Endodermal cell (in vitro differentiated cells): Measurements from ENCODE around the gene METTL27. TPM values are rescaled to one million over a fixed set of nuclear protein-coding genes. Genes with fewer than 3 reads are reported as not detected.

ENCODE experiments used
- DNase-seq: peaks from one replicate; pipeline ENCODE4 v3.0.0-alpha.2; 2017
- H3K27ac ChIP-seq: 2 replicates; pipeline ENCODE4 v1.5.1; 2013; ENCODE audit warnings: mild to moderate bottlenecking, low read depth, low read length, moderate library complexity
- H3K27me3 ChIP-seq: 2 replicates; pipeline ENCODE4 v1.6.1; 2013; ENCODE audit warnings: mild to moderate bottlenecking, low read length, moderate library complexity; ENCODE audit not compliant: insufficient read depth, control insufficient read depth, poor library complexity, severe bottlenecking
- H3K36me3 ChIP-seq: 2 replicates; pipeline ENCODE4 v1.7.0; 2013; ENCODE audit warnings: mild to moderate bottlenecking, low read length, moderate library complexity; ENCODE audit not compliant: control insufficient read depth, insufficient read depth
- H3K4me1 ChIP-seq: one replicate; pipeline ENCODE4 v1.7.0; 2013; ENCODE audit warnings: low read length; ENCODE audit not compliant: control insufficient read depth, insufficient read depth
- H3K4me3 ChIP-seq: 2 replicates; pipeline ENCODE4 v1.5.1; 2013; ENCODE audit warnings: mild to moderate bottlenecking, low read length, moderate library complexity
- H3K9ac ChIP-seq: 2 replicates; pipeline ENCODE4 v1.6.1; 2013; ENCODE audit warnings: mild to moderate bottlenecking, low read length, moderate library complexity; ENCODE audit not compliant: poor library complexity, severe bottlenecking; ENCODE audit errors: extremely low read depth
- H3K9me3 ChIP-seq: 2 replicates; pipeline ENCODE4 v1.6.1; 2013; ENCODE audit warnings: mild to moderate bottlenecking, low read length, moderate library complexity; ENCODE audit not compliant: control insufficient read depth
- H3K27ac Mint-ChIP-seq: 2 replicates; pipeline ENCODE4 v1.8.0; 2020; ENCODE audit warnings: mixed read lengths
- H3K27me3 Mint-ChIP-seq: 2 replicates; pipeline ENCODE4 v1.8.0; 2021; ENCODE audit warnings: mild to moderate bottlenecking, mixed read lengths; ENCODE audit not compliant: insufficient read depth
- H3K36me3 Mint-ChIP-seq: 2 replicates; pipeline ENCODE4 v1.8.0; 2020; ENCODE audit warnings: low read depth, mixed read lengths
- H3K4me1 Mint-ChIP-seq: 2 replicates; pipeline ENCODE4 v1.8.0; 2020; ENCODE audit warnings: mixed read lengths
- H3K4me3 Mint-ChIP-seq: 2 replicates; pipeline ENCODE4 v1.8.0; 2020; ENCODE audit warnings: mild to moderate bottlenecking, moderate library complexity, mixed read lengths
- H3K9me3 Mint-ChIP-seq: 2 replicates; pipeline ENCODE4 v1.8.0; 2020; ENCODE audit warnings: mild to moderate bottlenecking, mixed read lengths
- CTCF ChIP-seq: fragments of 200-600 bp; sonication (generic); conservative IDR thresholded peaks from 2 replicates; pipeline ENCODE4 v1.5.0; 2021; ENCODE audit warnings: antibody characterized with exemption, mild to moderate bottlenecking
- WGBS, 2 experiments: methylation state at CpG; one replicate each; pipeline versions ENCODE4 v1.1.5 to v1.1.7; 2013; ENCODE audit warnings: missing lambda C conversion rate in 2 of 2, mixed read lengths in 1 of 2; ENCODE audit not compliant: insufficient coverage in 1 of 2, insufficient read length in 1 of 2; 5-methylcytosine and 5-hydroxymethylcytosine counted together
- total RNA-seq, 2 donors: library from RNA; stranded (reverse); fragmentation: NEBNext Ultra II Directional in 1 of 2; extraction: Animal tissue kit (Norgen Biotek cat#: 25700) in 1 of 2; gene quantifications; 2 replicates in 1 of 2; 3 replicates in 1 of 2; pipeline ENCODE4 v1.2.1, GENCODE V29; 2021

METTL27 gene
- total RNA-seq, 2 donors from 2014 or later, result 20.9 to 22.2 TPM

DNA sequence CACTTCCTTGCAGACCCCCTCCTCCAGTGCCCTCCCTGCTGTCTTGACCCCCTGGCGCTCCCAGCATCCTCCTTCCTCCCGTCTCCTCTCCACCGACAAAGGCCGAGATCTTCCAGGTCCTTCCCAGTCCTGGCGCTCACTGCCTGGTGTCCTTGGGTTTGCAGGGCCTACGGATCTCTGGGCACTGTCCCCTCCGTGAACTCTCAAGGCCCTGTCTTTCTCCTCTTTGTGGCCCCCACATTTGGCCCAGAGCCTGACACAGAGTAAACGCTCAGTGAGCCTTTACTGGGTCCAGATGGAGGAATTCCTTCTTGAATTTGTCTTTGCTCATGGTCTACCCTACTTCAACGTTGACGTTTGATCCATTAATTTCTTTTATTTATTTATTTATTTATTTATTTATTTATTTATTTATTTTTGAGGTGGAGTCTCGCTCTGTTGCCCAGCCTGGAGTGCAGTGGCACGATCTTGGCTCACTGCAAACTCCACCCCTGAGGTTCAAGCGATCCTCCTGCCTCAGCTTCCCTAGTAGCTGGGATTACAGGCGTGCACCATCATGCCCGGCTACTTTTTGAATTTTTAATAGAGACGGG lies 48.3 kb upstream of the METTL27 start:
- peaks cover 23% of the 10 kb centered on the region for H3K4me1 Mint-ChIP-seq

GRCh38 chr7:73888959-73889358 lies 46.6 kb upstream of the METTL27 start:
- Mint-ChIP-seq H3K27ac (no peak overlapping the region), H3K27me3 (peaks cover 19% of the 10 kb centered on the region), H3K9me3 (no peaks in the 10 kb centered on the region), H3K4me3 (no peak overlapping the region), H3K36me3 (no peaks in the 10 kb centered on the region), H3K4me1 (peaks cover 23% of the 10 kb centered on the region)
- Histone ChIP-seq H3K27ac (no peak overlapping the region), H3K9me3 (no peaks in the 10 kb centered on the region), H3K9ac (no peak overlapping the region), H3K27me3 (peaks cover 9% of the 10 kb centered on the region), H3K4me1 (peaks cover 16% of the 10 kb centered on the region), H3K4me3 (no peak overlapping the region), H3K36me3 (no peaks in the 10 kb centered on the region)
- WGBS, 2 experiments, result 81 to 88% methylated on average over 5 to 6 of the region's 6 CpGs
- DNase-seq, result peak; percentile 77
- TF ChIP-seq CTCF, result no peak

More for the DNA sequence above, 48.3 kb upstream of the METTL27 start:
- Histone ChIP-seq H3K27ac (no peak overlapping the region), H3K27me3 (no peaks in the 10 kb centered on the region), H3K36me3 (no peaks in the 10 kb centered on the region), H3K9ac (no peak overlapping the region), H3K4me3 (no peak overlapping the region), H3K9me3 (peaks cover under 1% of the 10 kb centered on the region), H3K4me1 (peaks cover 16% of the 10 kb centered on the region)
- DNase-seq, result no peak
- H3K27ac Mint-ChIP-seq, result no peak overlapping the region
- 87 to 93% methylated on average over 9 to 14 of the region's 16 CpGs for WGBS, 2 experiments
- TF ChIP-seq CTCF, result no peak
- H3K36me3 Mint-ChIP-seq, result no peaks in the 10 kb centered on the region
- no peak overlapping the region for H3K4me3 Mint-ChIP-seq
- peaks cover 9% of the 10 kb centered on the region for H3K27me3 Mint-ChIP-seq
- H3K9me3 Mint-ChIP-seq, result peaks cover 5% of the 10 kb centered on the region

DNA sequence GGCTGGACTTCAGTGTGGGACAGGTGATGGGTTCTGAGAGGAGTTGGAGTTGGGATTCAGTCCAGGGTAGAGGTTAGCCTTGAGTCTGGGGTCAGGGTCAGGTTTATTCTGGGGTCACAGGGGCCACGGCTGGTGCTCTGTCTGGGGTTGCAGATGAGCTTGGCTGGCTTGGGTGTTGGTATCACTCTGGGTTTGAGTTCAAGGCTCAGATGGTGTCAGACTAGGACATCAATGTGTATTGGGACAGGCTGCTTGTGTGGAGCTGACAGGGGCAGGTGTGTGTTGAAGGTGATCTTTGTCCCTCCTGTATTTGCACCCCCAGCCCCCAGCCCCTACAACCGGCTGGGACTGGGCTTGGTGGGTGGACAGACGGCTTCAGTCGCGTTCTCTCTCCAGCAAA lies 45.4 kb upstream of the METTL27 start:
- Histone ChIP-seq H3K27me3 (peaks cover 17% of the 10 kb centered on the region), H3K4me1 (peaks cover 16% of the 10 kb centered on the region), H3K4me3 (no peak overlapping the region), H3K9me3 (no peaks in the 10 kb centered on the region), H3K36me3 (no peaks in the 10 kb centered on the region), H3K27ac (no peak overlapping the region), H3K9ac (peak overlapping the region; percentile 39)
- no peak for DNase-seq
- peaks cover 31% of the 10 kb centered on the region for H3K27me3 Mint-ChIP-seq
- H3K4me1 Mint-ChIP-seq, result peaks cover 23% of the 10 kb centered on the region
- peak overlapping the region; percentile 67 for H3K27ac Mint-ChIP-seq
- 78 to 100% methylated on average over 1 to 5 of the region's 5 CpGs for WGBS, 2 experiments
- H3K4me3 Mint-ChIP-seq, result no peak overlapping the region
- no peaks in the 10 kb centered on the region for H3K36me3 Mint-ChIP-seq
- TF ChIP-seq CTCF, result no peak
- H3K9me3 Mint-ChIP-seq, result no peaks in the 10 kb centered on the region
